Colonic mucosa (tissue), 4 donors: Measurements from ENCODE around the gene LMBR1. TPM values are rescaled to one million over a fixed set of nuclear protein-coding genes. Genes with fewer than 3 reads are reported as not detected.

ENCODE experiments used
- DNase-seq: peaks from one replicate; pipeline ENCODE4 v3.0.0-alpha.2; 2020
- H3K27ac ChIP-seq: fragments of 200-600 bp; one replicate; pipeline ENCODE4 v1.8.0; 2021
- H3K27me3 ChIP-seq: fragments of 200-600 bp; one replicate; pipeline ENCODE4 v1.8.0; 2021
- H3K36me3 ChIP-seq: fragments of 200-600 bp; one replicate; pipeline ENCODE4 v1.8.0; 2021
- H3K4me1 ChIP-seq: fragments of 200-600 bp; one replicate; pipeline ENCODE4 v1.8.0; 2021; ENCODE audit warnings: mild to moderate bottlenecking
- H3K4me3 ChIP-seq: fragments of 200-600 bp; one replicate; pipeline ENCODE4 v1.8.0; 2021
- H3K9ac ChIP-seq, 2 donors: one replicate each; pipeline ENCODE4 v1.7.0; 2013; ENCODE audit warnings: control low read depth in 2 of 2, low read depth in 2 of 2, low read length in 2 of 2
- H3K9me3 ChIP-seq: fragments of 200-600 bp; one replicate; pipeline ENCODE4 v1.8.0; 2021
- CTCF ChIP-seq: fragments of 200-600 bp; IDR thresholded peaks from one replicate; pipeline ENCODE4 v1.8.0; 2022; ENCODE audit warnings: antibody characterized with exemption, mild to moderate bottlenecking
- intact Hi-C: fragments of 100-400 bp; cut with DNase I; formaldehyde crosslinking; loops from one replicate; pipeline ENCODE4 v1.14.1; 2022
- total RNA-seq, 2 donors: library from RNA; stranded (reverse); fragmentation: NEBNext Ultra II Directional in 1 of 2; extraction: Animal tissue kit (Norgen Biotek cat#: 25700) in 1 of 2; gene quantifications; one replicate each; pipeline ENCODE4 v1.2.1, GENCODE V29; 2021
- donor health status: healthy.
- donor health status: DM: no; HTN: no; CAD: no.
- donor health status: DM: no; HTN: no; CAD: no.

Gene LMBR1
- total RNA-seq, 2 donors from 2014 or later: 41.4 to 42.0 TPM

DNA sequence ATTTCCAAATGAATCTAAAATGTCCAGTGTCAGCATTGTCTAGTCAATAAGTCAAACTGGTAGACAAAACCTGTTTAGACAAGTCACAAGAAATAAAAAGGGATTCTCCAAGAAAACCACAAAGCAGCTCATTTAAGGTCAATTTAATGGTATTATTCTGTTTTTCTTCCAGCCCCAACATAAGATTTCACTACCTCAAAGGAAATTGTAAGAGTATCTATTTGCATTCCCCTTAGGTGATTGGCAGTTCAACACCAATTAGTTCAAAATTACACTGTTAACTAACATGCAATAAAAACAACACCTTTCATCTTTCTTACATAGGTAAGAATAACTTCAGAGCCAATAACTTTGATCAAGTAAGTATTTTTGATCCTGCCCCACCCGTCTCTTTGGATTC lies 146.1 kb downstream of the LMBR1 start:
- no peak for TF ChIP-seq CTCF
- intact Hi-C loops: no loop called here
- no peak for DNase-seq
- H3K9me3 ChIP-seq: no peaks in the 10 kb centered on the region
- no peaks in the 10 kb centered on the region for H3K27me3 ChIP-seq
- no peaks in the 10 kb centered on the region for H3K4me1 ChIP-seq
- H3K36me3 ChIP-seq: no peaks in the 10 kb centered on the region
- H3K4me3 ChIP-seq: no peak overlapping the region
- H3K27ac ChIP-seq: no peak overlapping the region
- H3K9ac ChIP-seq: no peak overlapping the region

DNA sequence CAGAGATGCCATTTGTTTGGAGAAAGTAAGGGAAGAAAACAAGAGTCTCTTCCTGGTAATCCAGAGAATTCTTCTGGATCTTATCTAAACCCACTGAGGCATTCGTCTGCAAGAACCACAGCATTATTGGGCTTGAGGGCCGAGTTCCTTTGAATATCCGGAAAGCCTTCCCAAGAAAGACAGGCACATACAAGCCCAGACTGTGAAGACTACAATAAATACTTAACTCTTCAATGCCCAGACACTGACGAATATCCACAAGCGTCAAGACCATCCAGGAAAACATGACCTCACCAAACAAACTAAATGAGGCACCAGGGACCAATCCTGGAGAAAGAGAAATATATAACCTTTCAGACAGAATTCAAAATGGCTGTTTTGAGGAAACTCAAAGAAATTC lies 153.4 kb downstream of the LMBR1 start:
- H3K27me3 ChIP-seq: no peaks in the 10 kb centered on the region
- H3K4me3 ChIP-seq: no peak overlapping the region
- DNase-seq: no peak
- intact Hi-C loops: no loop called here
- no peaks in the 10 kb centered on the region for H3K4me1 ChIP-seq
- no peak overlapping the region for H3K27ac ChIP-seq
- H3K9me3 ChIP-seq: no peaks in the 10 kb centered on the region
- H3K36me3 ChIP-seq: no peaks in the 10 kb centered on the region
- H3K9ac ChIP-seq: no peak overlapping the region
- TF ChIP-seq CTCF: no peak

- Histone ChIP-seq H3K9me3 (no peaks in the 10 kb centered on the region), H3K9ac (no peak overlapping the region), H3K36me3 (no peaks in the 10 kb centered on the region), H3K27me3 (no peaks in the 10 kb centered on the region), H3K4me1 (no peaks in the 10 kb centered on the region), H3K27ac (no peak overlapping the region), H3K4me3 (no peak overlapping the region)
- intact Hi-C loops: no loop called here
- DNase-seq: no peak
- no peak for TF ChIP-seq CTCF
Measured at GRCh38 chr7:156735851-156736250, 157.1 kb downstream of the LMBR1 start.

GRCh38 chr7:156733638-156734037 lies 159.3 kb downstream of the LMBR1 start:
- Histone ChIP-seq H3K27ac (no peak overlapping the region), H3K4me3 (no peak overlapping the region), H3K27me3 (no peaks in the 10 kb centered on the region), H3K4me1 (no peaks in the 10 kb centered on the region), H3K9me3 (no peaks in the 10 kb centered on the region), H3K9ac (no peak overlapping the region), H3K36me3 (no peaks in the 10 kb centered on the region)
- DNase-seq: no peak
- intact Hi-C loops: no loop called here
- no peak for TF ChIP-seq CTCF

DNA sequence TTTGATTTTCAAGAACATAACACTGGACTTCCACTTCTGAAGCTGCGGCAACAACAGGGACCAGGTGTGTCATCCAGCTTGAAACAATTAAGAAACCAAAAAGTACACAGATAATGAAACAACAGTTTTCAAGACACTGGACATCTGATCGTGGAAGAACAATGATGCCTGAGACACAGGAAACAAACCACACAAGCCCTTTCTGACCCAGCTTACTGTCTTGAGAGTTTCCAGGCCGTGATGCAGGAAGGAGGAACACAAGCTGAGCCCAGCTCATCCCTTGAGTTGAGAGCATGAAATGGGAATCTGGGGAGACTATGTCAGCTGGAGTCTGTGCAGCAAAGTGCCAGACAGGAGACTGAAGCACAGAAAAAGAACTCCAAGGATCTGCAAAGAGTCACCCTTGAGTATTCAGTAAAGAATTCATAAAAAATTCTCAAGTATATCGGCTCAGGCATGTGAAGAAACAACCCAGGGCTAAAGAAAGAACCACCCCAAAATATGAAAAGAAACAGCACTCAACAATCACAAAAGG lies 160.8 kb downstream of the LMBR1 start:
- H3K27ac ChIP-seq: no peak overlapping the region
- no peak for TF ChIP-seq CTCF
- no peaks in the 10 kb centered on the region for H3K4me1 ChIP-seq
- H3K27me3 ChIP-seq: no peaks in the 10 kb centered on the region
- no peak overlapping the region for H3K4me3 ChIP-seq
- intact Hi-C loops: no loop called here
- H3K9me3 ChIP-seq: no peaks in the 10 kb centered on the region
- DNase-seq: no peak
- no peak overlapping the region for H3K9ac ChIP-seq
- no peaks in the 10 kb centered on the region for H3K36me3 ChIP-seq
